ENCODE measurements around the gene PSMD11. TPM values are rescaled to one million over a fixed set of nuclear protein-coding genes. Genes with fewer than 3 reads are reported as not detected.

PSMD11 gene
- total and polyA plus RNA-seq, 3 donors from 2014 or later = 53.2 to 99.0 (median 59.3) TPM

GRCh38 chr17:32451879-32452278, 7.6 kb downstream of the PSMD11 start:
- 73 to 87% methylated on average over 2 of the region's 2 CpGs for WGBS, 2 donors
- no peak overlapping the region for H3K27ac ChIP-seq
- TF ChIP-seq CTCF (IDR thresholded peaks at IDR 0.05) = no peak
- no peak for TF ChIP-seq POLR2A (IDR thresholded peaks at IDR 0.05)
- no peaks in the 10 kb centered on the region for H3K36me3 ChIP-seq (ENCODE audit: low read depth, missing control alignments)
- DNase-seq = no peak
- no peaks in the 10 kb centered on the region for H3K4me1 ChIP-seq
- no peaks in the 10 kb centered on the region for H3K9me3 ChIP-seq
- intact Hi-C loops (cut with DNase I; ENCODE audit: low total_unique reads) = no loop called here
- H3K27me3 ChIP-seq = no peaks in the 10 kb centered on the region
- no peak overlapping the region for H3K4me3 ChIP-seq

- WGBS, 2 donors = 92 to 98% methylated on average over 1 of the region's 1 CpG
- intact Hi-C loops (cut with DNase I; ENCODE audit: low total_unique reads) = no loop called here
These were observed 8.0 kb downstream of the PSMD11 start for GRCh38 chr17:32452281-32452680.

GRCh38 chr17:32453370-32453769, 9.1 kb downstream of the PSMD11 start:
- no peak overlapping the region for H3K27ac ChIP-seq
- intact Hi-C loops (cut with DNase I; ENCODE audit: low total_unique reads) = no loop called here
- H3K9me3 ChIP-seq = no peaks in the 10 kb centered on the region
- no peaks in the 10 kb centered on the region for H3K36me3 ChIP-seq (ENCODE audit: low read depth, missing control alignments)
- TF ChIP-seq POLR2A (IDR thresholded peaks at IDR 0.05) = no peak
- no peak for TF ChIP-seq CTCF (IDR thresholded peaks at IDR 0.05)
- no peaks in the 10 kb centered on the region for H3K4me1 ChIP-seq
- DNase-seq = no peak
- no peaks in the 10 kb centered on the region for H3K27me3 ChIP-seq
- no peak overlapping the region for H3K4me3 ChIP-seq
- 89 to 98% methylated on average over 2 of the region's 2 CpGs for WGBS, 2 donors

More at GRCh38 chr17:32452281-32452680, 8.0 kb downstream of the PSMD11 start:
- Histone ChIP-seq H3K27me3 (no peaks in the 10 kb centered on the region), H3K4me3 (no peak overlapping the region), H3K4me1 (no peaks in the 10 kb centered on the region), H3K27ac (no peak overlapping the region), H3K36me3 (ENCODE audit: low read depth, missing control alignments) (no peaks in the 10 kb centered on the region), H3K9me3 (no peaks in the 10 kb centered on the region)
- no peak for TF ChIP-seq CTCF (IDR thresholded peaks at IDR 0.05)
- TF ChIP-seq POLR2A (IDR thresholded peaks at IDR 0.05) = no peak
- DNase-seq = no peak

GRCh38 chr17:32458371-32458770, 14.1 kb downstream of the PSMD11 start:
- H3K27me3 ChIP-seq = no peaks in the 10 kb centered on the region
- H3K36me3 ChIP-seq (ENCODE audit: low read depth, missing control alignments) = no peaks in the 10 kb centered on the region
- H3K4me3 ChIP-seq = no peak overlapping the region
- H3K27ac ChIP-seq = no peak overlapping the region
- intact Hi-C loops (cut with DNase I; ENCODE audit: low total_unique reads) = no loop called here
- no peaks in the 10 kb centered on the region for H3K4me1 ChIP-seq
- TF ChIP-seq POLR2A (IDR thresholded peaks at IDR 0.05) = no peak
- TF ChIP-seq CTCF (IDR thresholded peaks at IDR 0.05) = no peak
- DNase-seq = no peak
- H3K9me3 ChIP-seq = no peaks in the 10 kb centered on the region

- H3K36me3 ChIP-seq (ENCODE audit: low read depth, missing control alignments) = no peaks in the 10 kb centered on the region
- no peak overlapping the region for H3K27ac ChIP-seq
- H3K9me3 ChIP-seq = no peaks in the 10 kb centered on the region
- H3K4me1 ChIP-seq = no peaks in the 10 kb centered on the region
- no peak for DNase-seq
- no peaks in the 10 kb centered on the region for H3K27me3 ChIP-seq
- 91 to 92% methylated on average over 4 of the region's 4 CpGs for WGBS, 2 donors
- intact Hi-C loops (cut with DNase I; ENCODE audit: low total_unique reads) = no loop called here
- H3K4me3 ChIP-seq = no peak overlapping the region
- no peak for TF ChIP-seq CTCF (IDR thresholded peaks at IDR 0.05)
- no peak for TF ChIP-seq POLR2A (IDR thresholded peaks at IDR 0.05)
These were observed 15.7 kb downstream of the PSMD11 start for GRCh38 chr17:32460054-32460453.
